Right atrium auricular region (tissue), 2 donors: ENCODE data around the gene APEH. TPM values are rescaled to one million over a fixed set of nuclear protein-coding genes. Genes with fewer than 3 reads are reported as not detected.

Experiments
- DNase-seq: peaks from one replicate; pipeline ENCODE4 v3.0.0-alpha.2; 2019; ENCODE audit warnings: low spot score
- H3K27ac ChIP-seq, 2 donors: fragments of 200-600 bp; sonication (generic); 1 replicate in 1 of 2; 2 replicates in 1 of 2; pipeline ENCODE4 v1.5.1; 2016 to 2019
- H3K27me3 ChIP-seq, 2 donors: fragments of 200-600 bp; sonication (generic); one replicate each; pipeline versions ENCODE4 v1.5.1 to v1.6.0; 2017 to 2019
- H3K36me3 ChIP-seq: fragments of 200-600 bp; sonication (generic); one replicate; pipeline ENCODE4 v1.5.1; 2016
- H3K4me1 ChIP-seq, 2 donors: fragments of 200-600 bp; sonication (generic); one replicate each; pipeline versions ENCODE4 v1.5.1 to v1.6.0; 2017 to 2019
- H3K4me3 ChIP-seq, 2 donors: fragments of 200-600 bp; sonication (generic); 1 replicate in 1 of 2; 2 replicates in 1 of 2; pipeline ENCODE4 v1.5.1; 2017 to 2019; ENCODE audit warnings: mild to moderate bottlenecking in 1 of 2, moderate library complexity in 1 of 2
- H3K9me3 ChIP-seq, 2 donors: fragments of 200-600 bp; sonication (generic); one replicate each; pipeline ENCODE4 v1.5.1; 2019
- total RNA-seq, 2 donors: library from RNA; depleted of rRNA; stranded (reverse); fragments of >200 nt; gene quantifications; one replicate each; pipeline ENCODE4 v1.1.0, GENCODE V29; 2016
- TF ChIP-seq, protein P1 (sequence below), 2 donors: fragments of 200-600 bp; sonication (generic); IDR thresholded peaks; one replicate each; pipeline ENCODE4 v1.5.1; 2019; ENCODE audit warnings: antibody characterized with exemption in 2 of 2

The APEH gene
- total RNA-seq, 2 donors from 2014 or later, result 61.1 to 67.5 TPM

DNA sequence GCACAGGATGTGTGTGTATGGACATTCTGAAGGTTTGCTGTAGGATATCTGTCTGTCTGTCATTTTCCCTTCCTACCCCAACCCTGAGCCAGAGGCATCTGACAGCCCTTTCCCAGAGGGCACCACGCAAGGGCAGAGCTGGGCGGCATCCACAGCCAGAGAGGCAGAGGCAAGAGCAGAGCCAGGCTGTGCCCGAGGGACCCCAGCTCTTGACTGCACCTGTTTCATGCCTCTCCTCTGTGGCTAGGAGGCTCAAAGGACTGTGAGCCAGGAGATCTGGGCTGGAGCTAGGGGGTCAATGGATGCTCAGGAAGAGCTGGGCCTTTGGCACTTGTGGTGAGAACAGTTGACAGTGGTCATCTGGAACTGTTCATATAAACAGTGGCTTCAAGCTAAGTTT is 4.8 kb upstream of the APEH start:
- H3K9me3 ChIP-seq, result no peaks in the 10 kb centered on the region
- no peak overlapping the region for H3K27ac ChIP-seq
- DNase-seq, result no peak
- TF ChIP-seq, protein P1, sequence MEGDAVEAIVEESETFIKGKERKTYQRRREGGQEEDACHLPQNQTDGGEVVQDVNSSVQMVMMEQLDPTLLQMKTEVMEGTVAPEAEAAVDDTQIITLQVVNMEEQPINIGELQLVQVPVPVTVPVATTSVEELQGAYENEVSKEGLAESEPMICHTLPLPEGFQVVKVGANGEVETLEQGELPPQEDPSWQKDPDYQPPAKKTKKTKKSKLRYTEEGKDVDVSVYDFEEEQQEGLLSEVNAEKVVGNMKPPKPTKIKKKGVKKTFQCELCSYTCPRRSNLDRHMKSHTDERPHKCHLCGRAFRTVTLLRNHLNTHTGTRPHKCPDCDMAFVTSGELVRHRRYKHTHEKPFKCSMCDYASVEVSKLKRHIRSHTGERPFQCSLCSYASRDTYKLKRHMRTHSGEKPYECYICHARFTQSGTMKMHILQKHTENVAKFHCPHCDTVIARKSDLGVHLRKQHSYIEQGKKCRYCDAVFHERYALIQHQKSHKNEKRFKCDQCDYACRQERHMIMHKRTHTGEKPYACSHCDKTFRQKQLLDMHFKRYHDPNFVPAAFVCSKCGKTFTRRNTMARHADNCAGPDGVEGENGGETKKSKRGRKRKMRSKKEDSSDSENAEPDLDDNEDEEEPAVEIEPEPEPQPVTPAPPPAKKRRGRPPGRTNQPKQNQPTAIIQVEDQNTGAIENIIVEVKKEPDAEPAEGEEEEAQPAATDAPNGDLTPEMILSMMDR (IDR thresholded peaks at IDR 0.05), result no peak
- no peak overlapping the region for H3K4me3 ChIP-seq
- no peaks in the 10 kb centered on the region for H3K36me3 ChIP-seq
- H3K27me3 ChIP-seq, result no peaks in the 10 kb centered on the region
- H3K4me1 ChIP-seq, result peaks cover 0 to 6% of the 10 kb centered on the region in 2 donors

DNA sequence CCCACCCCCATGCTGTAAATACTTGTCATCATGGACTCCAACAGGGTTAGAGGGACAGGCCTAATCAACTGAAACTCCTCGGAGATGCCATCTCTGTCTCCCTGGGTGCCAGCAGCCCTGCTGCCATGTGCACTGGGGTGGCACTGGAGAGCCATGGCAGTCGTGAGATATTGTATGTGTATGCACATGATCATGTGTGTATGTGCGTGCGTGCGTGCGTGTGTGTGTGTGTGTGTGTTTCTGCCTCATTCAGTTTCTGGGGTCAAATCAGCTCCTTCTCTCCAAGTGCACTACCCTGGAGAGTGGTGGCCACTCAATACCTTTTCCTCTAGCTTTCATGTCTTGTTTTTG is 3.2 kb upstream of the APEH start:
- no peaks in the 10 kb centered on the region for H3K27me3 ChIP-seq
- no peak overlapping the region for H3K4me3 ChIP-seq
- H3K27ac ChIP-seq, result no peak overlapping the region
- no peak for DNase-seq
- TF ChIP-seq, protein P1 (IDR thresholded peaks at IDR 0.05), result no peak
- H3K36me3 ChIP-seq, result peaks cover 3% of the 10 kb centered on the region
- H3K4me1 ChIP-seq, result peaks cover 0 to 18% of the 10 kb centered on the region in 2 donors
- no peaks in the 10 kb centered on the region for H3K9me3 ChIP-seq

- DNase-seq, result no peak
- Histone ChIP-seq H3K27me3 (no peaks in the 10 kb centered on the region), H3K9me3 (no peaks in the 10 kb centered on the region), H3K36me3 (peaks cover 9% of the 10 kb centered on the region), H3K4me3 (no peak overlapping the region), H3K27ac (no peak overlapping the region), H3K4me1 (peaks cover 0 to 18% of the 10 kb centered on the region in 2 donors)
- TF ChIP-seq, protein P1 (IDR thresholded peaks at IDR 0.05), result peak; percentile 72 to 80
Observed at GRCh38 chr3:49671291-49672288, 2.6 kb upstream of the APEH start.

GRCh38 chr3:49673121-49673714 is 933 bp upstream of the APEH start:
- Histone ChIP-seq H3K9me3 (no peaks in the 10 kb centered on the region), H3K4me1 (peaks cover 0 to 18% of the 10 kb centered on the region in 2 donors), H3K27ac (peak overlapping the region; percentile 82 to 91), H3K27me3 (no peaks in the 10 kb centered on the region), H3K36me3 (peaks cover 26% of the 10 kb centered on the region), H3K4me3 (peak overlapping the region; percentile 77 to 87)
- DNase-seq, result no peak
- TF ChIP-seq, protein P1 (IDR thresholded peaks at IDR 0.05), result no peak

- H3K4me1 ChIP-seq, result peaks cover 0 to 18% of the 10 kb centered on the region in 2 donors
- peak overlapping the region; percentile 82 to 91 for H3K27ac ChIP-seq
- TF ChIP-seq, protein P1 (IDR thresholded peaks at IDR 0.05), result peak in 1 of 2 donors; percentile 28
- peaks cover 39% of the 10 kb centered on the region for H3K36me3 ChIP-seq
- peak overlapping the region; percentile 77 to 87 for H3K4me3 ChIP-seq
- DNase-seq, result no peak
- H3K9me3 ChIP-seq, result no peaks in the 10 kb centered on the region
- no peaks in the 10 kb centered on the region for H3K27me3 ChIP-seq
Observed at GRCh38 chr3:49674497-49674983, 389 bp downstream of the APEH start.
